Psoas muscle (tissue), 8 donors: ENCODE results near the gene CLK4. TPM values are rescaled to one million over a fixed set of nuclear protein-coding genes. Genes with fewer than 3 reads are reported as not detected.

ENCODE experiments used
- ATAC-seq, 4 donors: fragments of 200-7000 bp; cut with Tn5 transposase; one replicate each; pipeline ENCODE4 v1.9.1; 2020; ENCODE audit warnings: moderate library complexity in 3 of 4, mild to moderate bottlenecking in 2 of 4
- DNase-seq, 2 donors: peaks; one replicate each; pipeline ENCODE4 v3.0.0-alpha.2; 2020
- H3K27ac ChIP-seq: fragments of 200-600 bp; one replicate; pipeline ENCODE4 v1.8.0; 2022
- H3K27me3 ChIP-seq, 3 donors: fragments of 200-600 bp in 1 of 3; one replicate each; pipeline versions ENCODE4 v1.6.1 to v1.8.0; 2013 to 2022; ENCODE audit warnings: low read length in 2 of 3, mild to moderate bottlenecking in 2 of 3, moderate library complexity in 1 of 3; ENCODE audit not compliant: insufficient read depth in 3 of 3
- H3K36me3 ChIP-seq, 2 donors: fragments of 200-600 bp in 1 of 2; one replicate each; pipeline versions ENCODE4 v1.6.1 to v1.8.0; 2013 to 2022; ENCODE audit warnings: low read depth in 1 of 2, mild to moderate bottlenecking in 1 of 2, moderate library complexity in 1 of 2; ENCODE audit not compliant: insufficient read depth in 1 of 2
- H3K4me1 ChIP-seq: fragments of 200-600 bp; one replicate; pipeline ENCODE4 v1.8.0; 2022
- H3K4me3 ChIP-seq: fragments of 200-600 bp; one replicate; pipeline ENCODE4 v1.8.0; 2022; ENCODE audit warnings: mild to moderate bottlenecking
- H3K9me3 ChIP-seq: fragments of 200-600 bp; one replicate; pipeline ENCODE4 v1.8.0; 2022
- WGBS, 3 donors: extraction: QIAGEN DNeasy Blood & Tissue Kit; methylation state at CpG; one replicate each; pipeline versions ENCODE4 v1.1.6 to v1.1.7; 2013; 5-methylcytosine and 5-hydroxymethylcytosine counted together
- intact Hi-C, 2 donors: fragments of 100-400 bp; cut with DNase I; formaldehyde crosslinking; loops; one replicate each; pipeline versions ENCODE4 v1.11.0 to v1.14.2; 2022
- long read RNA-seq, 2 donors: library from polyadenylated mRNA; unstranded; transcript quantifications; one replicate each; pipeline ENCODE4 v2.0.0, GENCODE V29; 2021
- polyA plus RNA-seq, 3 donors: library from polyadenylated mRNA; stranded (reverse); fragments of 200-250 nt; gene quantifications; one replicate each; pipeline ENCODE4 v1.2.3, GENCODE V29; 2013
- total RNA-seq, 4 donors: library from RNA; stranded (reverse); fragmentation: NEBNext Ultra II Directional in 2 of 4; extraction: Animal tissue kit (Norgen Biotek cat#: 25700) in 2 of 4; gene quantifications; one replicate each; pipeline versions ENCODE4 v1.2.1 to v1.2.4, GENCODE V29; 2021 to 2023
- TF ChIP-seq, protein P1 (sequence below): fragments of 200-600 bp; IDR thresholded peaks from one replicate; pipeline ENCODE4 v1.8.0; 2022; ENCODE audit warnings: antibody characterized with exemption
- donor health status: healthy with polysubstance abuse.
- donor health status: DM: no; HTN: no; CAD: no; lungs with moderate emphysema.
- donor health status: Bipolar disorder and iron deficiency.
- donor health status: healthy.
- donor health status: DM: yes; HTN: yes; CAD: no.
- donor health status: DM: no; HTN: no; CAD: no.
- donor health status: DM: no; HTN: no; CAD: no.
- donor health status: DM: yes; HTN: yes; CAD: no.

CLK4 gene
- total RNA-seq (10 to 100 TPM; 15.1 to 31.5 (median 17.8) TPM), polyA plus RNA-seq (10 to 100 TPM in 2 of 3 donors, 1 to 10 TPM in 1; 4.9 to 13.8 (median 13.7) TPM)
- long read RNA-seq, donor 1, transcript CLK4-201 (13 exons, 2,568 nt), result major isoform, 9 of 12 reads
- long read RNA-seq, donor 1, partial matches to known transcripts, result 0 of 12 reads
- long read RNA-seq, donor 1, other reads (novel, unspliced or antisense), result 2 of 12 reads
- long read RNA-seq, donor 2, partial matches to known transcripts, result 4 of 30 reads
- long read RNA-seq, donor 2, other reads (novel, unspliced or antisense), result 18 of 30 reads

DNA sequence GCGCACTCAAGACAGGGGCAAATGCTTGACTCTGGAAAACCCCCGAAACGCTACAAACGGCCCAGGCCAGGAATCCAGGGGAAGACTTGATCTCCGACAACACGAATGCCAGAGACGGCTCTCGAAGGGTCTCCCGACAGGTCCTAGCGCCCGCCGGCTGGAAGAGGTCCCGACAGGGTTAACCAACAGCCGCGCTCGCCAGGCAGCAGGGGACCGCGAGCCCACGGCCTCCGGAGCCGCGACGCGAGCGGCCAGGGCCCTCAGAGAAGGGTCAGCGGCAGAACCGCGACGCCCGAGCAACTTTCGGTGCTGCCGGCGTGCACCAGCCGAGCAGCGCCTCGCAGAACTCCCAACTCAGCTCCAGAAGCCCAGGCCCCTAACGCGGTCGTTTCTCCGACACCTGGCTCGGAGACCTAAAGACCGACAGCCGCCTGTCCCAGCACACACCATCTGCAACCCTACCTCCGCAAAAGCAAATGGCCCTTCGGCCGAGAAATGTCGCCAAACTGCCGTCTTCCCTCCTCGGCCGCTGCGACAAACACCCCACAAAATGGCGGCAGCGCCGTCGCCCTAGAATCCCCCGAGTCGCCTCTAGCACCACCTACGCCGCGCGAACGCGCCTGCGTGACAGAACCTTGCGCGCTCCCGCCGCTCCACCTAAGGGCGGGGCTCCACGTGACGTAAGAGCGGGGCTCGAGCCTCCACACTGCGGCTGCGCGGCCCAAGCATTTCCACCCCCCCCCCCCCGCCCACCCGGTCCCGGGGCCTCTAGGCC, at the start of gene CLK4:
CLK4 (minus strand) TSS at position 567 of the 775 bp plus-strand sequence. CDS start 3,634 bp downstream, outside the sequence.
- 0 to 1% (median 0%) methylated on average over 66 to 78 of the region's 79 CpGs for WGBS, 3 donors
- intact Hi-C loops, result loop anchor here in 1 of 2 donors (2.0 kb wide), 1 partner anchor 104 kb away; the partner anchor contains the start of gene ZNF354A
- Histone ChIP-seq H3K9me3 (no peaks in the 10 kb centered on the region), H3K4me3 (peak within 1 kb of the TSS; percentile 85), H3K4me1 (peaks cover 32% of the 10 kb centered on the region), H3K27ac (peak within 1 kb of the TSS; percentile 97), H3K36me3 (peaks cover 0 to 16% of the 10 kb centered on the region in 2 donors), H3K27me3 (no peaks in the 10 kb centered on the region)
- ATAC-seq (peak; percentile 94 to 97 (median 95)), DNase-seq (peak; percentile 96 to 99)
- TF ChIP-seq, protein P1, sequence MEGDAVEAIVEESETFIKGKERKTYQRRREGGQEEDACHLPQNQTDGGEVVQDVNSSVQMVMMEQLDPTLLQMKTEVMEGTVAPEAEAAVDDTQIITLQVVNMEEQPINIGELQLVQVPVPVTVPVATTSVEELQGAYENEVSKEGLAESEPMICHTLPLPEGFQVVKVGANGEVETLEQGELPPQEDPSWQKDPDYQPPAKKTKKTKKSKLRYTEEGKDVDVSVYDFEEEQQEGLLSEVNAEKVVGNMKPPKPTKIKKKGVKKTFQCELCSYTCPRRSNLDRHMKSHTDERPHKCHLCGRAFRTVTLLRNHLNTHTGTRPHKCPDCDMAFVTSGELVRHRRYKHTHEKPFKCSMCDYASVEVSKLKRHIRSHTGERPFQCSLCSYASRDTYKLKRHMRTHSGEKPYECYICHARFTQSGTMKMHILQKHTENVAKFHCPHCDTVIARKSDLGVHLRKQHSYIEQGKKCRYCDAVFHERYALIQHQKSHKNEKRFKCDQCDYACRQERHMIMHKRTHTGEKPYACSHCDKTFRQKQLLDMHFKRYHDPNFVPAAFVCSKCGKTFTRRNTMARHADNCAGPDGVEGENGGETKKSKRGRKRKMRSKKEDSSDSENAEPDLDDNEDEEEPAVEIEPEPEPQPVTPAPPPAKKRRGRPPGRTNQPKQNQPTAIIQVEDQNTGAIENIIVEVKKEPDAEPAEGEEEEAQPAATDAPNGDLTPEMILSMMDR, result no peak

DNA sequence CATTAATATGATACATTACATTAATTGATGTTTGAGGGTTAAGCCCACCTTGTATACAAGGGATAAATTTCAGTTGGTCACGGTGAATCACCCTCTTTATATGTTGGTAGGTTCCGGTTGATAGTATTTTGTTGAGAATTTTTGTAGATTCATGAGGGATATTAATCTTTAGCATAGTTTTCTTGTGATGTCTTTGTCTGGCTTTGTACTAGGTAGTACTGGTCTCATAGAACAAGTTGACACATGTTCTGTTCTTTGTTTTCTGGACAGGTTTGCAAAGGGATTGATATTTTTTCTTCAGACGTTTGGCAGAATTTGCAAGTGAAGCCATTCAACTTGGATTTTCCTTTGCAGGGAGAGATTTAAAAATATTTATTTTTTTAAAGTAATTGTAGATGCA, 49.1 kb upstream of the CLK4 start:
- WGBS, 3 donors, result 77 to 81% (median 77%) methylated on average over 3 of the region's 3 CpGs
- H3K4me1 ChIP-seq, result no peaks in the 10 kb centered on the region
- TF ChIP-seq, protein P1, result no peak
- no peak overlapping the region for H3K4me3 ChIP-seq
- intact Hi-C loops, result no loop called here
- H3K27ac ChIP-seq, result no peak overlapping the region
- DNase-seq, result no peak
- H3K9me3 ChIP-seq, result no peaks in the 10 kb centered on the region
- ATAC-seq, result no peak
- peaks cover 0 to 5% (median 0%) of the 10 kb centered on the region in 3 donors for H3K27me3 ChIP-seq
- H3K36me3 ChIP-seq, result no peaks in the 10 kb centered on the region

- DNase-seq (no peak), ATAC-seq (no peak)
- H3K9me3 ChIP-seq, result no peaks in the 10 kb centered on the region
- H3K36me3 ChIP-seq, result no peaks in the 10 kb centered on the region
- no peak overlapping the region for H3K4me3 ChIP-seq
- peaks cover 0 to 7% (median 0%) of the 10 kb centered on the region in 3 donors for H3K27me3 ChIP-seq
- no peaks in the 10 kb centered on the region for H3K4me1 ChIP-seq
- intact Hi-C loops, result no loop called here
- TF ChIP-seq, protein P1, result no peak
- H3K27ac ChIP-seq, result no peak overlapping the region
Observed at GRCh38 chr5:178674334-178674733, 47.5 kb upstream of the CLK4 start.

DNA sequence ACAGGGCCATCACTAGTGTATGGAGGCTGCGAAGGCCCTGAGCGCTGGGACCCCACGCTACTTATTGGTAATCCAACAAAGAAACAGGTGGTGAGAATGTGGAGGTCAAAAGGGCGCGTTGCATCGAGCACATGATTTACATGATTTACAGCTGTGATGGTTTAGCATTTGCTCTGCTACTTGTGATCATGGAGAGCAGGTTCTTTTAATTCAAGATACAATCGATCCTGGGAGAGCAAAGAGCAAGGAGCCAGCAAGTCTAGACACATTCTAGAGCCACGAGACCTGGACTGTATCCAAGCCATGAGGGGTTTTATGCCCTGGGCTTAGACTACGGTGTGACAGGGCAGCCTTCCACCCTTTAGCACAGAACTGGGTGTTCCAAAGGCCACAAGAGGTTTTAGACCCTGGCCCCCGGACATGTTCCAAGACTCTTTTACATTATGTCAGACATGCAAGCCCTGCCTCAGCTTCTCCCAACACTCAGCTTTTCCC, 47.0 kb upstream of the CLK4 start:
- Histone ChIP-seq H3K36me3 (no peaks in the 10 kb centered on the region), H3K4me3 (no peak overlapping the region), H3K27ac (no peak overlapping the region), H3K4me1 (no peaks in the 10 kb centered on the region), H3K9me3 (no peaks in the 10 kb centered on the region), H3K27me3 (peaks cover 0 to 4% (median 0%) of the 10 kb centered on the region in 3 donors)
- TF ChIP-seq, protein P1, result no peak
- DNase-seq (no peak), ATAC-seq (no peak)
- intact Hi-C loops, result no loop called here
- 38 to 44% (median 39%) methylated on average over 10 of the region's 10 CpGs for WGBS, 3 donors
